Globus pallidus (tissue), 1 donor: ENCODE measurements around the gene IGFALS.
"Not testable (repeated sequence)": the region's sequence is repeated elsewhere in the genome, so short reads cannot be mapped to it uniquely, and the experiment has no call there.

Experiments used
- DNase-seq: peaks from one replicate; pipeline ENCODE4 v3.0.0-alpha.2; 2015; ENCODE audit warnings: low spot score

IGFALS gene

DNA sequence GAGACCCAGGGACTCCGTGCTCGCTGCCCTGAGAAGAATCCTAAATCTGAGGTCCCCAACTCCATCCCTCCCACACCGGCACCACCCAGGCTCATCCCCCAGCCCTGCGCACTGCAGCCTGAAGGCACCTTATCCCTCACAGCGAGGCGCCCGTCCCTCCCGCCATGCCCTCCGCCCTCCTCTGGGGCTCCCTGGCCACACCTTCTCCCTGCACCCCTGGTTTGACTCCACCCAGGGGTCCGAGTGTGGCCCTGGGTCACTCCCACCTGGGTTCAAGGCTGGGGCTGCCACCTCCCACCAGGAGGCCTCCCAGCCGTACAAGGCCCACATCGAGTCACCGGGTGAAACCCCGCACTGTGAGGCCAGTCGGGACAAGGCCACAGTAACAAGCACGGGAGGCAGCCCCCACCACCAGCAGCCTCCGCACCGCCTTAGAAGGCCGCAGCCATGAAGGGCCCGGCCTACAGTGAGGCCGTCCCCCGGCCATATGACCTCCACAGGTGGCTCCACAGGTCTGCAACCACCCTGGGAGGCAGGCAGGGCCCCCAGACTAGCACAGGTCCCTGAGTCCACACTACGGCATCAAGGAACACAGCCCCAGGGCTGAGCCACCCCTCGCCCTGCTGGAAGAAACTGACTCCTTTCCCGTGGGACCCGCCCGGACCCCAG is 24.8 kb upstream of the IGFALS start:
- no peak for DNase-seq

DNA sequence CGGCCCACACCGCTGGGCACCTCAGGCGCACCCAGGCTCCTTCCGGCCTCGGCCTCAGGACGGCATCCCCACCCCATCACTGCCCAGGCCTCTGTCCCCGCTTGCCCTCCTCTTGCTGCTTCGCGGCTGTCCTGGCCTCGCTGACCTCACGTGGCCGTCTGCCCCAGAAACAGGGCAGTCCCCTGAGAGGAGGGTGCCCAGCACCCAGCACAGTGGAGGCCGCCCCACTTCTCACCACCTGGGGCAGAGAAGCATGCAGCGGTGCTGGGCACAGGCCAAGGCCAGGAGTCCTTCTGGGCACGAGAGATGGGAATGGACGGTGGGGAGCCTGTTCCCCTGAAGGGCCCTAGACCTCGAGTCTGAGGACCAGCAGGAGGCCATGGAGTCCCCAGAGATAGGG is 24.2 kb upstream of the IGFALS start:
- no peak for DNase-seq

DNA sequence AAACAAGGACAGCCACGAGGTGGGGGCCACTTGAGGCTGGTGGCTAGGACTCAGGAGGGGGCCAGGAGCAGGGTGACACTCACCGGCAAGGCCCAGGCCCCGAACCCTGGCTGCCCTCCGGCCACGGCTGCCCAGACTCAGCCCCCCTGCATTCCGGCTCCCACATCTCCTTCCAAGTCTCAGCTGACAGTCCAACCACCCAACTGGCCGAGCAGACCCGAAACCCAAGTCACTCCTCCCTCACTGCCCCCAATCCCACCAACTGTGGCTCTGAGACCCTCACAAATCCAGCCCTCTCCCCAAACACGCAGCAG is 23.7 kb upstream of the IGFALS start:
- no peak for DNase-seq

DNA sequence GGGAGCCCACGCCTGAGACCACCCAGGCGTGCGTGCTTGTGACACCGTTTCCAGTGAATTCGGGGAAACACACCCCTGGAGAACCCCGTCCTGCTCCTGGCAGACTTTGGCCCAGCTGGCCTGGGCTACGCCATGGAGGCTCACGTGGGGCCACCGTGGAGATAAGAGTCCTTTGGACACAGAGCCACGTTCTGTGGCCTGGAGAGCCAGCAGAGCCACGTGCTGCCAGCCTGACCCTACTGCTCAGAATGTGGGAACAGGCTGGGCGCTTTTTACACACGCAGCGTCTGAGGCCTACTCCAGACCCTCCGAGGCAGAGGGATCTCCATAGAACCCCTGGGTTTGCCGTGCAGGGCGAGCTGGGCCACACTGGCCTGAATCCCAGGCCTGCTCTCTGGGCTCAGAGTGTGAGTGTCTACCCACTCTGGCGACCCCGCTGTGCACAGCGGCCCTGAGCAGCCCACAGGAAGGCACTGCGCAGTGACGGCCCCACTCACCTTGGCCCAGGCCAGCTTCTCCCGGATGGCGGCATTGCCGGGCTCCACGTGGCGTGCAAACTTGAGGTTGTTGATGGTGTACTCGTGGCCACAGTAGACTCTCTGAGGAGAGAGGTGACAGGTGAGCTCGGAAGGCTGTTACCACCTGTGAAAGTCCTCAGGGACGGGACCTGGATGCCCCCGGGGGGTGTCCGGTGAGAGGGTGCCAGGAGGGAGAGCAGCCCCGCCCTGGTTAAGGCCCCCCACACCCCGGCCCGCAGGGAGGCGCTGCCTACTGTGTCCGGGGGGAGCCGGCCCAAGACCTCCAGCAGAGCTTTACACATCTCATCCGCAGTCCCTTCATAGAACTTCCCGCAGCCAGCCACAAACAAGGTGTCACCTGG is 23.1 kb upstream of the IGFALS start:
- no peak for DNase-seq

DNA sequence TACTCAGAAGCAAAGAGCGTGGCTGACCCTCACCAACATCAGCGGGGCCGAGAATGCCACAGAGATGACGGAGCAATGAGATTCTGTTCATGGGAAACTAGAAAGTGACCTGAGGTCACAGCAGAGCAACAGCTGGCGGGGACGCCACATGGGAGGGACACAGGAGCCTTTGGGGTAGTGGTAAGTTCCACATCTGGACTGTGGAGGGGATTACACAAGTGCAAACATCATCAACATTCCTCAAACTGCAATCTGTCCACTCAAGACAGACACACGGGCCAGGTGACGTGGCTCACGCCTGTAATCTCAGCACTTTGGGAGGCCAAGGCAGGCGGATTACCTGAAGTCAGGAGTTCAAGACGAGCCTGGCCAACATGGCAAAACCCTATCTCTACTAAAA is 22.0 kb upstream of the IGFALS start:
- DNase-seq: no peak

DNA sequence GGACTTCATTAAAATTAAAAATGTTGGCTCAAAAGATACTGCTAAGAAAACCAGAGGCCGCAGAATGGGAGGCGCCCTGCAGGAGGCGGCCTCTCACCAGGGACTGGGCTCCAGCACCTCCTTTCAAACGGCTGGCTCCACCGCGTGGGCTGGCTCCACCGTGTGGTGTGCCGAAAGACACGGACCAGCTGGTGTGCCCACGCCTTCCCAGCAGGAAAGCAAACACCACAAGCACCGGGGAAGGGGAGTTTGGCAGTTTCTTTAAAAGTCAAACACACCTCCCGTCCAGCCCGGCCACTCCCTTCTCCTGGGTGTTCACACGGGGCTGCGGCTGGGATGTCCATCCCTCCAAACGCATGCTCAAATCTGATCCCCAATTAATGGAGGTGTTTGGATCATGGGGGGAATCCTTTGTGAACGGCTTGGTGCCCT is 19.2 kb upstream of the IGFALS start:
- no peak for DNase-seq

DNA sequence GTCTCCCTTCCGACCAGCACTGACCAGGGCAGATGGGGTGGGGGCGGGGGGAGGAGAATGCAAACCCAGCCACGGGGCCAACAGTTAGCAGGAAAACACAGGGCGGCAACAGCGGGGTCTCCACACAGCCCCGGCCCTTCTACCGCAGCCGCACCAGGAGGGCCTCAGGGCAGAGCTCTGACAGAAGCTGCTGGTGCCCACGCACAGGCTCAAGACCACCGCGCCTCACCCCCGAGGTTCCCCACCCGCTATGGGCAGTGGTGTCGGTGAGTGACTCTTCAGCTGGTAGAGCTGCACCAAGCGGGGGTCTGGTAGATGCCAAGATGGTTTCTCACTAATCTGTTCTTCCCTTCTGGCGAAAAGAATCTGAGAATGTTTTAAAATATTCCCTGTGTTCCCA is 17.0 kb upstream of the IGFALS start:
- DNase-seq: no peak

DNA sequence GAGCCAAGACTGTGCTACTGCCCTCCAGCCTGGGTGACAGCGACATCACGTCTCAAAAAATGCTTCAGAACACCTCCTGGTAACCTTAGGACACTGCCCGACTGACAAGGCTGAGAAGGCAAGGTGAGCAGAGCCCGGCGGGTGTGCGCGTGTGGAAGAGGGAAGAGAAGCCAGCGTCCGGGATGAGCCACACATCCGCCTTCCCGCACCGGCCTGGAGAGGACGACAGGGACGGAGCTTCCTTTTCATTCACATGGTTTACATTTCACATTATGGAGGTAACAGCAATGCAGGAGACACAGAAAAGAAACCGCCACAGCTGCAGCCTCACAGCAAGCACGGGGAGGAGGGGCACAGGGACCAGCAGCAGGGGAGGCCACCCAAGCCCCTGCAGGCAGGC is 16.6 kb upstream of the IGFALS start:
- no peak for DNase-seq

DNA sequence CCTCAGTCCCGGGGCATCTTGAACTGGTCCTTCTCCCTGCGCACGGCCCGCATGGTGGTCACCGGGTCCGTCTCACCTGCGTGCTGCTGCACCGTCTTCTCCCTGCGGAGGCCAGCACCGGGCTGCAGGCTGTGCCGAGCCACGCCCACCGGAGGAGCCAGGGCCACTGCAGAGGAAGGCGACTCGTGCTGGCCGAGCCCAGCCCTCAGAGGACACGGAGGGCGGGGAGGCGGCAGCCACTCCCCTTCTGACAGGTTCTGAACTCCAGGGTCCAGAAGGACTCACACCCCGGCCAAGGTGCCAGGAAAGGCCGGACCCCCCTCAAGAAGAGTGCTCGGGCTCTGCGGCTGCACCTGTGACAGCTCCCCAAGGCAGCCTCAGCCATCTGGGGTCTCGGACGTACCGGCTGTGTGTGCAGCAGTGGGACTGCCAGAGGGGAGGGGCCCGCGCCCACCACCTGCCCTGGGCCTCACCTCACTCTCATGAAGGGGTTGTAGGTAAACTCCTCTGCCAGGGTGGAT is 15.8 kb upstream of the IGFALS start:
- DNase-seq: no peak

DNA sequence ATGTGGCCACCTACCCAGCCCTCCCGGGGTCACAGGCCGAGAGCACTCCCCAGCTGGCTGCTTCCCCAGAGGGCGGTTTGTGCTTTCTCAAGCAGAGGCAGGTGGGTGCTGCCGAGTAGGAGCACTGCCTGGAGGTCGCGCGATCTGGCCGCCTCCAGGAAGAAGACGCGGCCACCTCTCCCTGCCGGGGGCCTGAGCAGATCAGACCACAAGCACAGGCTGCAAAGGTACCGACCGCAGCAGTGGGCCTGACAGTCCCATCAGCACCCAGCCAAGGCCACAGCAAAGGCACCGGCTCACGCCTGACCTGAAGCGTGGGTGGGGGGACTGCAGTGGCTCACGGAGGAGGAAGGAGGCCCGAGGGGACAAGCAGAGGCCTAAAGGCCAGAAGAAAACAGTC is 15.2 kb upstream of the IGFALS start:
- DNase-seq: no peak

DNA sequence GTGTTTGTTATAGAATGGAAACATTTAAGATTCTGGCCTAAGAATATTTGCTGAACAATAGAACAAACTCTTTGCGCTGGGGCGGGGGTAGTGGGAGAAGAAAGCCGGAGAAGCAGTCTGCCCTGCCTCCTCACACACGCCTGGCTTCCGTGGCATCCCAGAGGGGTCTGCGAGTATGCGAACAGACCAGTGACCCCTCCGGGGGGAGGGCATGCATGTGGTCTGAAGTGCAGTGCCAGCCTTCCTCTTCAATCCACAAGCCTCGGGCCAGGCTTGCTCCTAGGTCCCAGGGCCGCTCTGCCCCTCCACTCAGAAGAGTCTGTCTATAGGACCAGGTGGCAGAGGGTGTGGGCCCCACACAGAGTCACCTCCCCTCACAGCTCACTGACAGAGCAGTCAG is 14.1 kb upstream of the IGFALS start:
- DNase-seq: no peak

DNA sequence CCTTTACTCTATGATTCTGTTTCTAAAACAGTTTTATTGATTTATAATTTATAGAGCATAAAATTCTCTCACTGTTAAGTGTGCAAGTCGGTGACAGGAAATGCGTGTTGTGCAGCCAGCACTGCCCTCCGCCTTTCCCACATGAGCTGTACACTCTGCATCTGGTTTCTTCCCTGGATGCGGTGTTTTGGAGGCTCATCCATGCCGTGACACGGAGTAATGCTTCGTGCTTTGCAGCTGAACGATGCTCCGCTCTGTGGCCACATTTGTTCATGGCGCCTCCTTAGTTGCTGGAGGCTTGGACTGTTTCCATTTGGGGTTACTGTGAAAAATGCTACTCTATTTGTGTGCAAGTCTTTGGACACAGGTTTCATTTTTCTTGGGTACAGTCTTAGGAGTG is 7.2 kb upstream of the IGFALS start:
- DNase-seq: no peak

DNA sequence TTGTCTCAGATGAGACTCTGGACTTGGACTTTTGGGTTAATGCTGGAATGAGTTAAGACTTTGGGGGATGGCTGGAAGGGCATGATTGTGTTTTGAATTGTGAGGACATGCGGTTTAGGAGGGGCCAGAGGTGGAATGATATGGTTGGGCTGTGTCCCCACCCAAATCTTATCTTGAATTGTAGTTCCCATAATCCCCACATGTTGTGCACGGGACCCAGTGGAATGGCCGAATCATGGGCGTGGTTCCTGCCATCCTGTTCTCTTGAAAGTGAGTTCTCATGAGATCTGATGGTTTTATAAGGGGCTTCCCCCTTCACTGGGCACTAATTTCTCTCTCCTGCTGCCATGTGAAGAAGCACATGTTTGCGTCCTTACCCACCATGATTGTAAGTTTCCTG is 5.8 kb upstream of the IGFALS start:
- not testable (repeated sequence) for DNase-seq

DNA sequence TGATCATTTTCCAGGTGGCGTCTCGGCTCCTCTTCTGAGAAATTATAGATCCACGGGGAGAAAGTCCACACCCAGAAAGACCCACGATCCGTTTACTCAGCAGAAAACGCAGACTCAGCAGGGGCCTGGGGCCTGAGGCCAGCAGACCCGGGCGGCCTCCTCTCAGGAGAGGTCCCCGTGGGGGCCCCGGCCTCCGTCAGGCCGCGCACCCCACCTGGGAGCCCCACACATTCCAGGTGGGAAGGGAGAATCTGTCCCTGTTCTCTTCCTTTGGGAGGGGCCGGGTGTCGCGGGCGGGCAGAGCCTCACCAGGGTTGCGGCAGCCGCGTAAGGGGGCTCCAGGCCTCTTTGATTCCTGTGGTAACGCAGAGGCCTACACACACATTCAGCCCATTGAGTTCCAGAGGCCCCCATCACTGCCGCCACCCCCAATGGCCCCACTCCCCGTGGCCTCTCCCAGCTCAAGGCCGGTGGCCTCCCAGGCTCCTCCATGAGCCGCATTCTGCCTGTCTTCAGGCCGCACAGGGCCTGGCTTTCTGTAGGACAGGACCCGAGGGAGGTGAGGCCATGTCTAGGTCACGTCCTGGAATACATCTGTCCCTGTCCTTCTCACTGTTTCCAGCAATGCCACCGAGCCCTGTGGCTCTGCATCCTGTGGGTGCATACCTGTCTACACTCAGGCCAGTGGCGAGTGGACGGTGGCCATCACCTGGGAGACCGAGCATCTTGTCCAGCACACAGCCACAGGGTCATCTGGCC is 1.6 kb upstream of the IGFALS start:
- no peak for DNase-seq

DNA sequence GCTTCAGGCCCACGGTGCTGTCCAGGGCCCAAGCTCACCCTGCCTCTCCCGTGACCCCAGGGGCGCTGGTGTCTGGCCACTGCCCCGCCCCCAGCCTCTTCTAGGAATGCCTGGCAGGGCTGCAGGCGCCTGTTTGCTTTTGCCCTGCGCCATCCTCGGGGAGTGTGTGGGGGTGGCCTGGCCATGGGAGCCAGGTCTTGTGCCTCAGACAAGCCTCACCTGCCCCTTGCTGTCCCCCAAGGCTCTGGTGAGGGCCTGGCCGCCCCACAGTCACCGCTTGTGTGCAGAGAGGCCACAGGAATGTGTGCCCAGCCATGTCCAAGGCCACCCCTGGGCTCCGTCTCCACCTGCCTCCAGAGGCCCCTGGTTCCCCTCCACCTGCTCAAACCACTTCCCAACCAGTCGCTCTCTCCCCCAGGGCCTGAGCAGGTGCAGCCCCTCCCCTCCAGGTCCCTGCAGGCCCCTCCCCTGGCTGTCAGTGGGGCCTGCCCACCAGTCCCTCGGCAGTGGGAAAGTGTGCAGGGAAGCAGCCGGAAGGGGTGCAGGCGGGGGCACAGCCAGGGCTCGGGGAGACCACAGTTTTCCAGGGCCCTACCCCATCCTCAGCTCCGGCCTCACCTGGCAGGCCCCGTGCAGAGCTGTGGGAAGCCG is 841 bp upstream of the IGFALS start:
- DNase-seq: no peak

DNA sequence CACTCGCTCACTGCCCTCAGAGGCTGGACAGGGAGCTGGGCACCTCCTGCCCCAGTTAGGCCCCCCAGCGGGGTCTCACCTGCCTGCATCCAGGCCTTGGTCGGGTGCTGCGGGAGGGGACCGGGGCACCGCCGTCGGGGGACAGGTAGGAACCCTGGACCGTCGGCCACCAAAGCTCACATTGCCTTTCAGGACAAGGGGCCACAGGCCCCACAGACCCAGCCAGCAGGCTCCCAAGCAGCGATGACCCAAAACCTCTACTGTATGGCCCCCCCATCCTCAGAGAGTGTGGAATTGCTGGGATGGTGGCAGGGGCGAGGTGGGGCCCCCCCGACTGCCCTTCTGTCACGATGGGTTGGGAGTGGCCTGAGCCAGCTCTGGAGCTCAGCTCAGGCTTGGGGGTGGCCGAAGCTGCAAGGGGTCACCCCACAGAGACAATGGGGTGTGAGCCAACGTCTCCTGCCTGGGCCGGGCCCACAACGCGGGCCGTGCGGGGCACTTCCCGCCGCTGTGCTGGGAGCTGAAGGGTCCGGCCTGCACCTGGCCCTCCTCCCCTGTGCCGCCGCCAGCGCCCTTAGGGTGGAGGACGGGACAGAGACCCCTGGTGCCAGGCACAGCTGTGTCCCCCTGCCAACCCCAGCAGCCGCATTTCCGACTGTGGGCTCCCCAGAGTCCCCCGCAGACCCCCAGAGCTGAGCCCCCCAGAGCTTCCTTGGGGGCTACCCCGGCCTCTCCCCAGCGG is 498 bp downstream of the IGFALS start:
- DNase-seq: no peak

DNA sequence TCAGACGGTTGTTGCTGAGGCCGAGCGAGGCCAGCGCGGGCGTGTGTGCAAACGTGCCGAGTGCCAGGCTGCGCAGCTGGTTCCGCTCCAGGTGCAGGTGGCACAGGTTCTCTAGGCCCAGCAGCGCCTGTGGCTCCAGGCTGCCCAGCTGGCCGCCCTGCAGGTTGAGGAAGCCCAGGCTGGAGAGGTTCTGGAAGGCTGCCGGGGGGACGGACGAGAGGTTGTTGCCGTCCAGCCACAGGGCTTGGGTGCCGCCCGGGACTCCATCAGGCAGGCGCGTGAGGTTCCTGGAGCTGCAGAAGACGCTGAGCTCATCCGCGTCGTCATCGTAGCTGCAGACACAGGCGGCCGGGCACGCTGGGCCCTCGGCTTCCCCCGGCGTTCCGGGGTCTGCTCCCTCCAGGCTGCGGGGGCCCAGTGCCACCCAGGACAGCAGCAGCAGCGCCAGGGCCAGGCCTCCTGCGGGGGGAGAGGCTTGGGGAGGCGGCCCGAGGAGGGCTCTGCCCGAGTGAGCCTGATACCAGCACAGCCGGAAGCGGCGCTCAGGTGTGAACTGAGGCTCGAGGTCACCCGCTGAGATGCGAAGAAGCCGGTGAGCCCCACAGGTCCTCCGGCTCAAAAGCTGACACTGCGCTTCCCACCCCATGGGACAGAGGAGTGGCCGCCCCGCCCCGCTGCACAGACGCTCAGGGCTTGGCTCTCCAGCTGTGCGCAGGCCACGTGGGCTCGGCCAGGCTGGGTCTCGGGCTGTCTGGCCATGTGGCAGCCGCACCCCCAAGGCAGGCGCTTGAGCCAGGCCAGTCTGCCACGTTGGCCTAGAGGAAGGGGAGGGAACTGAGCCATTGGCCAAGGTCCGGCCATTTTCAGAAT is 1.3 kb downstream of the IGFALS start:
- DNase-seq: no peak

DNA sequence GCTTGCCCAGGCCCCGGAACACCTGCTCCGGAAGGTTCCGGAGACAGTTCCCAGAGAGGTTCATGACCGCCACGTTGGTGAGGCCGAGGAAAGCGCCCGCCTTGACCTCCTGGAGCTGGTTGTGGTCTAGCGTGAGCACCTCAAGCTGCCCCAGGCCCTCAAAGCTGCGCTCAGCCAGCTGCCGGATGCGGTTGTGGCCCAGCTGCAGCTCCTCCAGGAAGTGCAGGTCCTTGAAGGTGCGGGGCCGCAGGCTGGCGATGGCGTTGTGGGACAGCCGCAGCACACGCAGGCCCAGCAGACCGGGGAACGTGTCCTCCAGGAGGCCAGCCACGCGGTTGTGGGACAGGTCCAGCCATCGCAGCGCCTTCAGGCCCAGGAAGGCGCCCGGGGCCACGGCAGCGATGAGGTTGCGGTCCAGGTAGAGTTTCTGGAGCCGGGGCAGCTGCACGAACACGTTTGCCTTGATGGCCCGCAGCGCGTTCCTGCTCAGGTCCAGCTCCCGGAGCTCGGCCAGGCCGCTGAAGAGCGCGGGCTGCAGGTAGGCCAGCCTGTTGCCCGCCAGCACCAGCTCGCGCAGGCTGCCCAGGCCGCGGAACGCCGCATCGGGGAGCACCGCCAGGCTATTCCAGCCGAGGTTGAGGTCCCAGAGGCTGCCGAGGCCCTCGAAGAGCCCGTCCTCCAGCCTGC is 2.1 kb downstream of the IGFALS start:
- no peak for DNase-seq

DNA sequence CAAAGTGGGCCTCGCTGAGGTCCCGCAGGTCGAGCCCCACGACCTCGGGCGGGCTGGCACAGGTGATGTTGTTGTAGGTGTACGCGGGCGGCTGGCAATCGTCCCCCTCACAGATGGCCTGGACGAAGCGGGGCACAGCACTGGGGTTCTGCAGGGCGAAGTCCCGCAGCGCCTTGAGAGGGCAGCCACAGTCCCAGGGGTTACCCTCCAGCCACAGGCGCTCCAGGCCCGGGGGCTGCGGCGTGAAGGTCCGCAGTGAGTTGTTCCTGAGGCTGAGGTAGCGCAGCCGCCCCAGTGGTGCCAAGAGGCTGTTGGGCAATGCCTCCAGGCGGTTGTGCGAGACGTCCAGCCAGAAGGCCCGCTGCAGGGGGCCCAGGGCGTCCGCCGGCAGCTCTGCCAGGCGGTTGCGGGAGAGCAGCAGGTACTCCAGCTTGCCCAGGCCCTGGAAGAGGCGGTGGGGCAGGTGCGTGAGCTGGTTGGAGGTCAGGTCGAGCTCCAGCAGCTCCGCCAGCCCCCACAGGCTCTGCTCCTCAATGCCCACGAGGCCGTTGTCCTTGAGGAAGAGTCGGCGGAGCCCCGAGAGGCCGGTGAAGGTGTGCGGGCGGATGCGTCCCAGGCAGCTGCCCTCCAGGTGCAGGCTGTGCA is 2.8 kb downstream of the IGFALS start:
- no peak for DNase-seq

DNA sequence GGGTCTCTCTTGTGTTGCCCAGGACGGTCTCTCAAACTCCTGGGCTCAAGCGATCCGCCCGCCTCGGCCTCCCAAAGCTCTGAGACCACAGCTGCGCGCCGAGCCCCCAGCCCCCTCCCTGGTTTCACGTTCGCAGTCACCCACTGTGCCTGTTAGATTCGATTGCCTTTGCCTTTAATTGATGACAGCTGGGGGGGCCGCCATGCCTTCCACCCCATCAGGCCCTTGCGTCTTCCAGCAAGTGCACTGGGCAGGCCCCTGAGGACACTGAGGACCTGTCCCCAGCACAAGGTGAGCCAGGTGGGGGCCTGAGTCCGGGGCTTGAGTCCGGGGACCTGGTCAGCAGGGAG is 3.3 kb downstream of the IGFALS start:
- DNase-seq: no peak
